HEK293 (cell line): ENCODE results near the gene NIN.
A peak's percentile ranks its signal among the peaks of the same experiment; 100 is the strongest.

ENCODE experiments used
- CTCF ChIA-PET: fragments of 350-600 bp; formaldehyde crosslinking; extraction: SDS; loops from one replicate; lab custom pipeline; 2021; ENCODE audit warnings: antibody characterized with exemption; lab: Yijun Ruan, JAX
- POLR2A ChIA-PET: fragments of 300-600 bp; formaldehyde crosslinking; extraction: SDS; loops from one replicate; lab custom pipeline; 2020; ENCODE audit warnings: antibody characterized with exemption, inconsistent platforms; lab: Yijun Ruan, JAX
- H3K27ac ChIP-seq: fragments of 200-500 bp; sonication (Bioruptor generic); 2 replicates; pipeline ENCODE4 v1.5.1; 2014; ENCODE audit warnings: low read depth, low read length, control low read depth, inconsistent platforms; ENCODE audit errors: extremely low read depth
- H3K36me3 ChIP-seq, 2 experiments: fragments of 200-500 bp in 1 of 2; sonication (Bioruptor generic) in 1 of 2; 1 replicate in 1 of 2; 2 replicates in 1 of 2; pipeline ENCODE4 v1.5.1; 2014 to 2017; ENCODE audit warnings: inconsistent platforms in 2 of 2, low read length in 2 of 2; ENCODE audit not compliant: control insufficient read depth in 2 of 2, insufficient read depth in 1 of 2
- H3K4me1 ChIP-seq: fragments of 200-500 bp; sonication (Bioruptor generic); 2 replicates; pipeline ENCODE4 v1.5.1; 2014; ENCODE audit warnings: mild to moderate bottlenecking, low read length, inconsistent platforms; ENCODE audit not compliant: control insufficient read depth, insufficient read depth
- H3K4me3 ChIP-seq: 2 replicates; pipeline ENCODE4 v1.5.1; 2011; ENCODE audit warnings: low read depth, mild to moderate bottlenecking, control low read depth, low read length, moderate library complexity
- H3K9me3 ChIP-seq: fragments of 200-500 bp; sonication (Bioruptor generic); 2 replicates; pipeline ENCODE4 v1.5.1; 2014; ENCODE audit warnings: low read depth, low read length, inconsistent platforms; ENCODE audit not compliant: control insufficient read depth, insufficient read depth
- EGR2 ChIP-seq: fragments of 450-650 bp; formaldehyde crosslinking; IDR thresholded peaks from 2 replicates; pipeline ENCODE4 v1.5.1; 2016; ENCODE audit warnings: low read depth, missing biosample characterization, missing genetic modification characterization
- GFI1B ChIP-seq: fragments of 450-650 bp; formaldehyde crosslinking; IDR thresholded peaks from 2 replicates; pipeline ENCODE4 v1.5.1; 2016; ENCODE audit warnings: missing biosample characterization, missing genetic modification characterization
- IKZF3 ChIP-seq: fragments of 450-650 bp; IDR thresholded peaks from 2 replicates; pipeline ENCODE4 v1.5.0; 2018; ENCODE audit warnings: missing biosample characterization, mild to moderate bottlenecking, missing genetic modification characterization, moderate library complexity
- KLF7 ChIP-seq: fragments of 450-650 bp; formaldehyde crosslinking; IDR thresholded peaks from 2 replicates; pipeline ENCODE4 v1.5.1; 2016; ENCODE audit warnings: missing biosample characterization, missing genetic modification characterization, borderline replicate concordance
- ZFHX2 ChIP-seq: fragments of 450-650 bp; formaldehyde crosslinking; conservative IDR thresholded peaks from 2 replicates; pipeline ENCODE4 v1.5.1; 2016; ENCODE audit warnings: missing biosample characterization, missing genetic modification characterization
- ZNF202 ChIP-seq: fragments of 450-650 bp; formaldehyde crosslinking; IDR thresholded peaks from 2 replicates; pipeline ENCODE4 v1.5.1; 2016; ENCODE audit warnings: missing biosample characterization, missing genetic modification characterization, borderline replicate concordance
- ZNF221 ChIP-seq: fragments of 450-650 bp; formaldehyde crosslinking; IDR thresholded peaks from 2 replicates; pipeline ENCODE4 v1.5.1; 2017; ENCODE audit warnings: missing biosample characterization, missing genetic modification characterization, borderline replicate concordance
- ZNF341 ChIP-seq: fragments of 450-650 bp; formaldehyde crosslinking; IDR thresholded peaks from 2 replicates; pipeline ENCODE4; 2016; ENCODE audit warnings: low read depth, missing biosample characterization, missing genetic modification characterization
- ZNF366 ChIP-seq: fragments of 450-650 bp; formaldehyde crosslinking; conservative IDR thresholded peaks from 2 replicates; pipeline ENCODE4 v1.5.1; 2016; ENCODE audit warnings: missing biosample characterization, missing genetic modification characterization
- ZNF398 ChIP-seq: fragments of 450-650 bp; formaldehyde crosslinking; IDR thresholded peaks from 2 replicates; pipeline ENCODE4 v1.5.1; 2017; ENCODE audit warnings: missing biosample characterization, missing genetic modification characterization
- ZNF513 ChIP-seq: fragments of 450-650 bp; IDR thresholded peaks from 2 replicates; pipeline ENCODE4 v1.5.1; 2018; ENCODE audit warnings: missing biosample characterization, missing genetic modification characterization
- ZNF544 ChIP-seq: fragments of 450-650 bp; formaldehyde crosslinking; IDR thresholded peaks from 2 replicates; pipeline ENCODE4 v1.5.0; 2017; ENCODE audit warnings: missing biosample characterization, missing genetic modification characterization
- ZNF558 ChIP-seq: fragments of 450-650 bp; formaldehyde crosslinking; IDR thresholded peaks from 2 replicates; pipeline ENCODE4 v1.5.1; 2016; ENCODE audit warnings: missing biosample characterization, missing genetic modification characterization
- ZNF626 ChIP-seq: fragments of 450-650 bp; sonication (Bioruptor Pico); formaldehyde crosslinking; IDR thresholded peaks from 2 replicates; pipeline ENCODE4 v1.5.1; 2018; ENCODE audit warnings: missing biosample characterization, missing genetic modification characterization, inconsistent platforms
- ZNF645 ChIP-seq: fragments of 450-650 bp; formaldehyde crosslinking; IDR thresholded peaks from 2 replicates; pipeline ENCODE4; 2016; ENCODE audit warnings: missing biosample characterization, missing genetic modification characterization
- ZNF747 ChIP-seq: fragments of 450-650 bp; formaldehyde crosslinking; IDR thresholded peaks from 2 replicates; pipeline ENCODE4 v1.5.1; 2016; ENCODE audit warnings: missing biosample characterization, missing genetic modification characterization
- ZNF777 ChIP-seq: fragments of 450-650 bp; formaldehyde crosslinking; IDR thresholded peaks from 2 replicates; pipeline ENCODE4 v1.5.1; 2017; ENCODE audit warnings: missing biosample characterization, missing genetic modification characterization, borderline replicate concordance
- ZSCAN23 ChIP-seq: fragments of 450-650 bp; formaldehyde crosslinking; IDR thresholded peaks from 2 replicates; pipeline ENCODE4 v1.5.1; 2016; ENCODE audit warnings: missing biosample characterization, missing genetic modification characterization
- TF ChIP-seq, protein P1 (sequence below): fragments of 450-650 bp; formaldehyde crosslinking; IDR thresholded peaks from 2 replicates; pipeline ENCODE4 v1.5.1; 2016; ENCODE audit warnings: missing biosample characterization, missing genetic modification characterization

Gene NIN

DNA sequence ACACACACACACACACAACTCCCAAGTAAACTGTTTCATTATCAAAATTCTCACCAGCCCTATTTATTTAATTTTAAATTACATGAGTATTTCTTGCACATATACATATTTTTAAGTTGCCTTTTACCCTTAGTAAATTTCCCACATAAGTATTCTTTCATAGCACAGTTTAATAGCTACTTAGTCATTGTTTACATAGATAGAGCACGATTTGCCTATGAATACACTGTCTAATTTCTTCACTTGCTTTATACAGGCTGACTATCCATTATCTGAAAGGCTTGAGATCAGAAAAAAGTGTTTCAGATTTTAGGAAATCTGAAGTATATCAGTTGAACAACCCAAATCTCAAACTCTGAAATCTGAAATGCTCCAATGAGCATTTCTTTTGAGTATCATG, 30.9 kb downstream of the NIN start (continued):
- TF ChIP-seq ZNF645 (tag by site-specific recombination), result no peak

DNA sequence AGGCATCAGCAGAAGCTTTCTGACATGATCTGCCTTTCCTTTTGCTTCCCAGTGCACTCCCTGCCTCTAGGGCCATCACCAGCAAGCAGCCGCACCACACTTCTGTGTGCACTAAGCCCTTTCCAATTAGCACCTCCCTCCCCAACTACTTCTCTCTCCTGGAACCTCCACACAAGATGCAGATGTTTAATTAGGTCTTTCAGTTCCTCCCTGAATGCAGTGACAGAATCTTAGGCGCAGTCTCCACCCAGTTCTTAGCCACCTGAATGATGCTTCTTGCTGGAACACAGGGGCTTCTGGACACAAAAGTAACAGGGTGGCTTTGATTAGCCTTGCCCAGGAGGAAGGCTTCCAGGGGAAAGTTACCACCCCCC, 32.9 kb downstream of the NIN start:
- no peak overlapping the region for H3K4me3 ChIP-seq
- H3K36me3 ChIP-seq, result peaks cover 0 to 4% of the 10 kb centered on the region in 2 experiments; a peak in 1 of 3 replicates
- TF ChIP-seq, protein P1, sequence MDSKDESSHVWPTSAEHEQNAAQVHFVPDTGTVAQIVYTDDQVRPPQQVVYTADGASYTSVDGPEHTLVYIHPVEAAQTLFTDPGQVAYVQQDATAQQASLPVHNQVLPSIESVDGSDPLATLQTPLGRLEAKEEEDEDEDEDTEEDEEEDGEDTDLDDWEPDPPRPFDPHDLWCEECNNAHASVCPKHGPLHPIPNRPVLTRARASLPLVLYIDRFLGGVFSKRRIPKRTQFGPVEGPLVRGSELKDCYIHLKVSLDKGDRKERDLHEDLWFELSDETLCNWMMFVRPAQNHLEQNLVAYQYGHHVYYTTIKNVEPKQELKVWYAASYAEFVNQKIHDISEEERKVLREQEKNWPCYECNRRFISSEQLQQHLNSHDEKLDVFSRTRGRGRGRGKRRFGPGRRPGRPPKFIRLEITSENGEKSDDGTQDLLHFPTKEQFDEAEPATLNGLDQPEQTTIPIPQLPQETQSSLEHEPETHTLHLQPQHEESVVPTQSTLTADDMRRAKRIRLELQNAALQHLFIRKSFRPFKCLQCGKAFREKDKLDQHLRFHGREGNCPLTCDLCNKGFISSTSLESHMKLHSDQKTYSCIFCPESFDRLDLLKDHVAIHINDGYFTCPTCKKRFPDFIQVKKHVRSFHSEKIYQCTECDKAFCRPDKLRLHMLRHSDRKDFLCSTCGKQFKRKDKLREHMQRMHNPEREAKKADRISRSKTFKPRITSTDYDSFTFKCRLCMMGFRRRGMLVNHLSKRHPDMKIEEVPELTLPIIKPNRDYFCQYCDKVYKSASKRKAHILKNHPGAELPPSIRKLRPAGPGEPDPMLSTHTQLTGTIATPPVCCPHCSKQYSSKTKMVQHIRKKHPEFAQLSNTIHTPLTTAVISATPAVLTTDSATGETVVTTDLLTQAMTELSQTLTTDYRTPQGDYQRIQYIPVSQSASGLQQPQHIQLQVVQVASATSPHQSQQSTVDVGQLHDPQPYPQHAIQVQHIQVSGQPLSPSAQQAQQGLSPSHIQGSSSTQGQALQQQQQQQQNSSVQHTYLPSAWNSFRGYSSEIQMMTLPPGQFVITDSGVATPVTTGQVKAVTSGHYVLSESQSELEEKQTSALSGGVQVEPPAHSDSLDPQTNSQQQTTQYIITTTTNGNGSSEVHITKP (tag by site-specific recombination), result peak; percentile 94
- 0 out of 2 replicates have a peak, but pooled peaks have one; percentile 10 for TF ChIP-seq ZNF341
- no peak for TF ChIP-seq ZNF626 (tag by site-specific recombination)
- no peak for TF ChIP-seq ZNF747 (tag by site-specific recombination)
- TF ChIP-seq, all 188 proteins: peak for 2
- no peak overlapping the region for H3K27ac ChIP-seq
- no peaks in the 10 kb centered on the region for H3K9me3 ChIP-seq
- POLR2A ChIA-PET, result no interaction called here
- H3K4me1 ChIP-seq, result peaks cover 32% of the 10 kb centered on the region
- CTCF ChIA-PET, result no interaction called here

- POLR2A ChIA-PET, result no interaction called here
- peaks cover 0 to 7% of the 10 kb centered on the region in 2 experiments; a peak in 1 of 3 replicates for H3K36me3 ChIP-seq
- TF ChIP-seq ZNF221 (tag by site-specific recombination), result no peak
- no peak for TF ChIP-seq ZNF558 (tag by site-specific recombination)
- no peak for TF ChIP-seq GFI1B (tag by site-specific recombination)
- no peak for TF ChIP-seq ZNF777
- no peak for TF ChIP-seq ZNF513 (tag by site-specific recombination)
- TF ChIP-seq IKZF3 (tag by site-specific recombination), result 0 out of 2 replicates have a peak, but pooled peaks have one; percentile 33
- peak; percentile 86 for TF ChIP-seq EGR2 (tag by site-specific recombination)
- no peak for TF ChIP-seq KLF7 (tag by site-specific recombination)
- no peak for TF ChIP-seq ZNF398 (tag by site-specific recombination)
- no peak for TF ChIP-seq ZNF202
- peak; percentile 57 for TF ChIP-seq ZFHX2
- no peak for TF ChIP-seq ZNF366
- TF ChIP-seq ZNF544, result no peak
- no peak for TF ChIP-seq ZSCAN23 (tag by site-specific recombination)
- H3K9me3 ChIP-seq, result no peaks in the 10 kb centered on the region
- no peak overlapping the region for H3K4me3 ChIP-seq
- peaks cover 32% of the 10 kb centered on the region for H3K4me1 ChIP-seq
- H3K27ac ChIP-seq, result no peak overlapping the region
- CTCF ChIA-PET, result no interaction called here
Measured at GRCh38 chr14:50797250-50798047, 33.5 kb downstream of the NIN start.
